Retinal pigment epithelial cell (primary cell): Measurements from ENCODE around the gene RYR2.
A peak's percentile ranks its signal among the peaks of the same experiment; 100 is the strongest.

Source experiments
- DNase-seq: peaks from one replicate; pipeline ENCODE4 v3.0.0-alpha.2; 2010; ENCODE audit warnings: low read depth
- H3K4me3 ChIP-seq: 2 replicates; pipeline ENCODE4 v1.5.1; 2011; ENCODE audit warnings: mild to moderate bottlenecking, low read length, control low read depth, moderate library complexity
- CTCF ChIP-seq: conservative IDR thresholded peaks from 2 replicates; pipeline ENCODE4 v1.5.1; 2011; ENCODE audit warnings: low read depth, low read length, control low read depth, inconsistent platforms

Gene RYR2

GRCh38 chr1:237702161-237702560 is 660.2 kb downstream of the RYR2 start:
- H3K4me3 ChIP-seq = no peak overlapping the region
- no peak for TF ChIP-seq CTCF
- DNase-seq = no peak

GRCh38 chr1:237705462-237705861 is 663.5 kb downstream of the RYR2 start:
- TF ChIP-seq CTCF = no peak
- DNase-seq = no peak
- no peak overlapping the region for H3K4me3 ChIP-seq

- no peak overlapping the region for H3K4me3 ChIP-seq
Observed at GRCh38 chr1:237709355-237709754, 667.4 kb downstream of the RYR2 start.

GRCh38 chr1:237711281-237711680 is 669.3 kb downstream of the RYR2 start:
- TF ChIP-seq CTCF = no peak
- H3K4me3 ChIP-seq = no peak overlapping the region
- no peak for DNase-seq

More at GRCh38 chr1:237709355-237709754, 667.4 kb downstream of the RYR2 start:
- DNase-seq = no peak
- no peak for TF ChIP-seq CTCF

GRCh38 chr1:237712082-237712481 is 670.1 kb downstream of the RYR2 start:
- no peak overlapping the region for H3K4me3 ChIP-seq
- no peak for TF ChIP-seq CTCF

GRCh38 chr1:237712586-237713157 is 670.7 kb downstream of the RYR2 start:
- H3K4me3 ChIP-seq = no peak overlapping the region
- DNase-seq = no peak
- no peak for TF ChIP-seq CTCF

More at GRCh38 chr1:237712082-237712481, 670.1 kb downstream of the RYR2 start:
- DNase-seq = no peak

- no peak for TF ChIP-seq CTCF
- no peak overlapping the region for H3K4me3 ChIP-seq
- peak; percentile 52 for DNase-seq
Observed at GRCh38 chr1:237713916-237714315, 671.9 kb downstream of the RYR2 start.
